AG10803 (cell line): Measurements from ENCODE around the gene ATXN7L1.
A peak's percentile ranks its signal among the peaks of the same experiment; 100 is the strongest.
"Not testable (repeated sequence)": the region's sequence is repeated elsewhere in the genome, so short reads cannot be mapped to it uniquely, and the experiment has no call there.

Experiments
- DNase-seq: peaks from one replicate; pipeline ENCODE4 v3.0.0; 2010; ENCODE audit warnings: low read depth
- H3K4me3 ChIP-seq: 2 replicates; pipeline ENCODE4 v1.5.1; 2011; ENCODE audit warnings: mild to moderate bottlenecking, low read length, control low read depth
- TF ChIP-seq, protein P1 (sequence below): conservative IDR thresholded peaks from 2 replicates; pipeline ENCODE4 v1.5.1; 2011; ENCODE audit warnings: mild to moderate bottlenecking, low read length, control low read depth, inconsistent platforms

Gene ATXN7L1

GRCh38 chr7:105599551-105599950 is 276.8 kb downstream of the ATXN7L1 start:
- TF ChIP-seq, protein P1, sequence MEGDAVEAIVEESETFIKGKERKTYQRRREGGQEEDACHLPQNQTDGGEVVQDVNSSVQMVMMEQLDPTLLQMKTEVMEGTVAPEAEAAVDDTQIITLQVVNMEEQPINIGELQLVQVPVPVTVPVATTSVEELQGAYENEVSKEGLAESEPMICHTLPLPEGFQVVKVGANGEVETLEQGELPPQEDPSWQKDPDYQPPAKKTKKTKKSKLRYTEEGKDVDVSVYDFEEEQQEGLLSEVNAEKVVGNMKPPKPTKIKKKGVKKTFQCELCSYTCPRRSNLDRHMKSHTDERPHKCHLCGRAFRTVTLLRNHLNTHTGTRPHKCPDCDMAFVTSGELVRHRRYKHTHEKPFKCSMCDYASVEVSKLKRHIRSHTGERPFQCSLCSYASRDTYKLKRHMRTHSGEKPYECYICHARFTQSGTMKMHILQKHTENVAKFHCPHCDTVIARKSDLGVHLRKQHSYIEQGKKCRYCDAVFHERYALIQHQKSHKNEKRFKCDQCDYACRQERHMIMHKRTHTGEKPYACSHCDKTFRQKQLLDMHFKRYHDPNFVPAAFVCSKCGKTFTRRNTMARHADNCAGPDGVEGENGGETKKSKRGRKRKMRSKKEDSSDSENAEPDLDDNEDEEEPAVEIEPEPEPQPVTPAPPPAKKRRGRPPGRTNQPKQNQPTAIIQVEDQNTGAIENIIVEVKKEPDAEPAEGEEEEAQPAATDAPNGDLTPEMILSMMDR = no peak
- DNase-seq = no peak
- no peak overlapping the region for H3K4me3 ChIP-seq

GRCh38 chr7:105599080-105599479 is 277.3 kb downstream of the ATXN7L1 start:
- not testable (repeated sequence) for DNase-seq, H3K4me3 ChIP-seq

- no peak for DNase-seq
- no peak overlapping the region for H3K4me3 ChIP-seq
- TF ChIP-seq, protein P1 = no peak
Observed at GRCh38 chr7:105596866-105597265, 279.5 kb downstream of the ATXN7L1 start.

- no peak for DNase-seq
- no peak overlapping the region for H3K4me3 ChIP-seq
- TF ChIP-seq, protein P1 = no peak
Observed at GRCh38 chr7:105594034-105594433, 282.4 kb downstream of the ATXN7L1 start.

DNA sequence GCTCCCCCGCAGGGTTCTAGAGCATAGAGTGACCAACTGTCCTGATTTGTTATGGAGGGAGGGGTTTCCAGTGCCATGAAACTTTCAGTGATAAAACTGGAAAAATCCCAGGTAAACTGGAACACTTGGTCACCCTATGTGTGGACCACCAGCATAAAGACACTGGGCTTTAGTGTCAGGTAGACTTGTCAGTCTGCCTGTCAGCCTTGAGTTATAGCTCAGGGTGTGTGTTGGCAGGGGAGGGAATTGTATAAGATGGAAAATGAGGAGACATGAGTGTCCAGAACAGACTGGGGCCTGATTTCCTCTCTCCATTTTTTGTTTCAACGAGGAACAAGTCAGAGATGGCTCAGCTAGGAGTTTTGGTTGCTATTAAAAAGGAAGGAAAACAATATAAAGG is 284.9 kb downstream of the ATXN7L1 start:
- H3K4me3 ChIP-seq = no peak overlapping the region
- TF ChIP-seq, protein P1 = no peak
- no peak for DNase-seq

- TF ChIP-seq, protein P1 = no peak
- DNase-seq = no peak
- no peak overlapping the region for H3K4me3 ChIP-seq
Observed at GRCh38 chr7:105590793-105591192, 285.6 kb downstream of the ATXN7L1 start.

DNA sequence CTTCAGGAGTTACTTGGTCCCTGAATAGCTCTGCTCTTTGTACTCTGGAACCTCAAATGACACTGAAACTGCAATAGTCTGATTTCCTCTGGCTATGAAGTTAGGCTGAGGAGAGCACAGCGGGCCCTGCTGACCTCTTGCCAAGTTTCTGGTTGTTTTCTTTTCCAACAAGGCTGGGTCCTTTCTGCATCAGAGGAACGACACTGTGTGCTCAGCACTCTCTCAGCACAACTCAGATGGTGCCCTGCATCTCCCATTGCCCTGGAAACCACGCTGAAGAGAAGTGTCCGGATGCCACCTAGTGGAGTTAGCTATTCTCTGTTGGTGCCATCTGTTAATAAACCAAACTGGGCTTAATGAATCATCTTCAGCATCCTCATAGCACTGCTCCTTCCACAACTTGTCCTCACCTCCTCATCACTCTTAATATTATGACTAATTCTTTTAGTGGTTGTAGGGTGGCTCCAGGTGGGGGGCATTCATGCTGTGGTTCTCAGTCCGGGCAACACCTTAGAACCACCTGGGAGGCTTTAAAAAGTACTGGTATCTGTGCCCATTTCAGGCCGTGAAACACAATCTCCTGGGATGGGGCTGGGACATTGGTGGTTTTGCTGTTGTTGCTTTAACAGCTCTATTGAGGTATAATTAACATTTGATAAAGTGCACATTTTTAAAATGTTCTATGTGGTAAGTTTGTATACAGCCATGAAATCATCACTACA is 286.9 kb downstream of the ATXN7L1 start:
- no peak overlapping the region for H3K4me3 ChIP-seq
- DNase-seq = peak; percentile 79
- TF ChIP-seq, protein P1 = peak; percentile 84
